WTC11 (cell line): ENCODE results near the gene ZNF135. TPM values are rescaled to one million over a fixed set of nuclear protein-coding genes. Genes with fewer than 3 reads are reported as not detected.
A peak's percentile ranks its signal among the peaks of the same experiment; 100 is the strongest.

Source experiments
- ATAC-seq: fragments of 200-7000 bp; cut with Tn5 transposase; 2 replicates; pipeline ENCODE4 v1.10.0; 2021; ENCODE audit warnings: mild to moderate bottlenecking, moderate library complexity
- CTCF ChIA-PET: fragments of 300-600 bp; sonication (Branson Sonifier 250); formaldehyde crosslinking; loops from one replicate; lab custom pipeline; 2021; ENCODE audit warnings: antibody characterized with exemption; lab: Charles Lee
- POLR2A ChIA-PET: fragments of 350-600 bp; sonication (Branson Sonifier 250); formaldehyde crosslinking; loops from one replicate; lab custom pipeline; 2021; ENCODE audit warnings: antibody characterized with exemption; lab: Charles Lee
- DNase-seq: peaks from one replicate; pipeline ENCODE4 v3.0.0; 2021; ENCODE audit warnings: low spot score
- H3K27ac Mint-ChIP-seq: 2 replicates; pipeline ENCODE4 v1.8.0; 2021; ENCODE audit warnings: mixed read lengths
- H3K27me3 Mint-ChIP-seq: 2 replicates; pipeline ENCODE4 v1.8.0; 2021; ENCODE audit warnings: low read depth, mild to moderate bottlenecking, moderate library complexity, mixed read lengths
- H3K36me3 Mint-ChIP-seq: 2 replicates; pipeline ENCODE4 v1.8.0; 2021; ENCODE audit warnings: mixed read lengths
- H3K4me1 Mint-ChIP-seq: 2 replicates; pipeline ENCODE4 v1.8.0; 2022; ENCODE audit warnings: mixed read lengths
- H3K4me3 Mint-ChIP-seq: 2 replicates; pipeline ENCODE4 v1.8.0; 2021; ENCODE audit warnings: mild to moderate bottlenecking, moderate library complexity, mixed read lengths
- H3K9me3 Mint-ChIP-seq: 2 replicates; pipeline ENCODE4 v1.8.0; 2021; ENCODE audit warnings: mixed read lengths
- CREM ChIP-seq: sonication (generic); formaldehyde crosslinking; IDR thresholded peaks from 2 replicates; pipeline ENCODE4 v1.8.1; 2022; ENCODE audit warnings: mild to moderate bottlenecking, missing genetic modification reagents, moderate library complexity
- E2F1 ChIP-seq: sonication (generic); formaldehyde crosslinking; IDR thresholded peaks from 2 replicates; pipeline ENCODE4 v1.8.0; 2022; ENCODE audit warnings: mild to moderate bottlenecking, missing genetic modification reagents
- FOXJ3 ChIP-seq: sonication (generic); formaldehyde crosslinking; IDR thresholded peaks from 2 replicates; pipeline ENCODE4 v1.9.0; 2021; ENCODE audit warnings: missing genetic modification reagents, mild to moderate bottlenecking, borderline replicate concordance
- FOXP1 ChIP-seq: sonication (generic); formaldehyde crosslinking; IDR thresholded peaks from 2 replicates; pipeline ENCODE4 v1.8.0; 2022; ENCODE audit warnings: missing genetic modification reagents, mild to moderate bottlenecking, moderate library complexity, borderline replicate concordance
- GABPB1 ChIP-seq: sonication (generic); formaldehyde crosslinking; IDR thresholded peaks from 2 replicates; pipeline ENCODE4 v1.8.1; 2023; ENCODE audit warnings: mild to moderate bottlenecking, missing genetic modification reagents
- GTF2I ChIP-seq: fragments of 250-450 bp; sonication (Bioruptor Pico); conservative IDR thresholded peaks from 2 replicates; pipeline ENCODE4 v1.4.0; 2021; ENCODE audit warnings: mild to moderate bottlenecking
- HMGA2 ChIP-seq: fragments of 250-450 bp; sonication (Bioruptor Pico); IDR thresholded peaks from 2 replicates; pipeline ENCODE4 v1.4.0; 2021; ENCODE audit warnings: mild to moderate bottlenecking, moderate library complexity
- HMGXB4 ChIP-seq: sonication (generic); formaldehyde crosslinking; IDR thresholded peaks from 2 replicates; pipeline ENCODE4 v1.8.1; 2023; ENCODE audit warnings: mild to moderate bottlenecking, moderate library complexity, missing genetic modification reagents
- MAX ChIP-seq: sonication (generic); formaldehyde crosslinking; IDR thresholded peaks from 2 replicates; pipeline ENCODE4 v1.8.0; 2022; ENCODE audit warnings: mild to moderate bottlenecking, missing genetic modification reagents
- NFATC4 ChIP-seq: fragments of 250-450 bp; sonication (Bioruptor Pico); IDR thresholded peaks from 2 replicates; pipeline ENCODE4 v1.9.0; 2021; ENCODE audit warnings: mild to moderate bottlenecking
- SMAD3 ChIP-seq: sonication (generic); formaldehyde crosslinking; IDR thresholded peaks from 2 replicates; pipeline ENCODE4 v1.8.0; 2022; ENCODE audit warnings: missing genetic modification reagents, mild to moderate bottlenecking, borderline replicate concordance
- SOX15 ChIP-seq: fragments of 250-450 bp; sonication (Bioruptor Pico); IDR thresholded peaks from 2 replicates; pipeline ENCODE4 v1.9.0; 2021; ENCODE audit warnings: mild to moderate bottlenecking
- TEAD1 ChIP-seq: sonication (generic); formaldehyde crosslinking; IDR thresholded peaks from 2 replicates; pipeline ENCODE4 v1.8.0; 2022; ENCODE audit warnings: mild to moderate bottlenecking, missing genetic modification reagents
- ZNF396 ChIP-seq: fragments of 250-450 bp; sonication (Bioruptor Pico); IDR thresholded peaks from 2 replicates; pipeline ENCODE4 v1.8.0; 2021; ENCODE audit warnings: mild to moderate bottlenecking, moderate library complexity, borderline replicate concordance
- ZNF532 ChIP-seq: fragments of 250-450 bp; sonication (Bioruptor Pico); IDR thresholded peaks from 2 replicates; pipeline ENCODE4 v1.9.0; 2021; ENCODE audit warnings: mild to moderate bottlenecking, borderline replicate concordance
- total RNA-seq: library from RNA; stranded (reverse); gene quantifications from 3 replicates; pipeline ENCODE4 v1.2.3, GENCODE V29; 2021

The ZNF135 gene
- total RNA-seq, 1 experiment from 2014 or later, result 5.6 TPM

- ATAC-seq (no peak), DNase-seq (no peak)
- ChIA-PET POLR2A (no interaction called here), CTCF (interaction anchor here (2.9 kb wide), 1 partner anchor 9 kb away, joined by 48 read pairs; no protein-coding TSS in a partner anchor)
- peaks cover 35% of the 10 kb centered on the region for H3K9me3 Mint-ChIP-seq
- TF ChIP-seq SMAD3 (CRISPR knock-in tag) (no peak), NFATC4 (no peak), ZNF396 (CRISPR knock-in tag) (no peak), GABPB1 (CRISPR knock-in tag) (no peak), FOXP1 (no peak)
- TF ChIP-seq, all 79 proteins: peak for 0
- Mint-ChIP-seq H3K36me3 (peaks cover 29% of the 10 kb centered on the region), H3K4me1 (peaks cover 22% of the 10 kb centered on the region), H3K27me3 (peaks cover 26% of the 10 kb centered on the region), H3K4me3 (no peak overlapping the region), H3K27ac (no peak overlapping the region)
Observed at GRCh38 chr19:58053480-58054156, 5.5 kb upstream of the ZNF135 start.

- H3K27ac Mint-ChIP-seq, result peak overlapping the region; percentile 26; the same call in 1 of the 2 replicates
- ATAC-seq (peak; percentile 71), DNase-seq (peak; percentile 84)
- peaks cover 23% of the 10 kb centered on the region for H3K9me3 Mint-ChIP-seq
- peaks cover 19% of the 10 kb centered on the region for H3K36me3 Mint-ChIP-seq
- POLR2A ChIA-PET, result interaction anchor here (0.7 to 1.3 kb wide), 4 partner anchors 17 to 53 kb away, joined by 3 to 7 read pairs (median 4); partner anchors contain the start of genes ZNF606 and ZSCAN18
- peaks cover 15% of the 10 kb centered on the region for H3K27me3 Mint-ChIP-seq
- peaks cover 26% of the 10 kb centered on the region for H3K4me1 Mint-ChIP-seq
- H3K4me3 Mint-ChIP-seq, result peak overlapping the region; percentile 79
- TF ChIP-seq ZNF532 (CRISPR knock-in tag), result no peak
- TF ChIP-seq HMGXB4 (CRISPR knock-in tag), result peak; percentile 78; the same call in 1 of the 2 replicates
- no peak for TF ChIP-seq SOX15 (CRISPR knock-in tag)
- TF ChIP-seq GTF2I (CRISPR knock-in tag), result no peak
- no peak for TF ChIP-seq TEAD1 (CRISPR knock-in tag)
- no peak for TF ChIP-seq E2F1
- TF ChIP-seq MAX (CRISPR knock-in tag), result 0 out of 2 replicates have a peak, but pooled peaks have one; percentile 25
- TF ChIP-seq FOXJ3 (CRISPR knock-in tag), result no peak
- TF ChIP-seq HMGA2 (CRISPR knock-in tag), result no peak
- no peak for TF ChIP-seq CREM (CRISPR knock-in tag)
- TF ChIP-seq, all 79 proteins: peak for 2
- CTCF ChIA-PET, result interaction anchor here (0.8 to 2.9 kb wide), 19 partner anchors 11 to 390 kb away, joined by 3 to 48 read pairs (median 5); partner anchors contain the start of genes ZNF274, ZNF329 and ZNF418
Observed at GRCh38 chr19:58054901-58055874, 3.9 kb upstream of the ZNF135 start.
